DND-41 (cell line): ENCODE data around the gene CPNE5.

ENCODE experiments used
- EZH2 ChIP-seq: IDR thresholded peaks from 3 replicates; pipeline ENCODE4 v1.6.1; 2012; ENCODE audit warnings: borderline replicate concordance, low read depth, mild to moderate bottlenecking, moderate library complexity, low read length, inconsistent platforms; ENCODE audit not compliant: severe bottlenecking
- TF ChIP-seq, protein P1 (sequence below): IDR thresholded peaks from 2 replicates; pipeline ENCODE4 v1.5.1; 2012; ENCODE audit warnings: borderline replicate concordance, low read length, moderate library complexity, mild to moderate bottlenecking; ENCODE audit not compliant: poor library complexity, severe bottlenecking; ENCODE audit errors: extremely low read depth

DNA sequence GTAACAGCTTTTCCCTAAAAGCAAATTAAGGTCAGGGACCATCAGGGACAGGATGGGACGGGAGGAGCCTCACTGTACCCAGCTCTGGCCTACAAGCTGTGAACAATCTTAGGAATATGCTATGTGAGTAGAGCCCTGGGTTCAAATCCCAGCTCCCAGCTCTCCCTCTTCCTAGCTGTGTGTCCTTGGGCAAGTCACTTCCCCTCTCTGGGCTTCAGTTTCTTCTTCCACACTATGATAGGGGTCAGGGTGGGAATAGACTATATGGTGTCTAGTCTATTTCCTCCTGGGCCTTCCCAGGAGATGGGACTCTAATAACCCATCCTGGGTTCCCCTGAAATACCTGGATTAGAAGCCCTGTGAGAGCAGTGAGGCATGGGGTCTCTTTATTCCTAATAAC, 41.6 kb downstream of the CPNE5 start:
- TF ChIP-seq, protein P1, sequence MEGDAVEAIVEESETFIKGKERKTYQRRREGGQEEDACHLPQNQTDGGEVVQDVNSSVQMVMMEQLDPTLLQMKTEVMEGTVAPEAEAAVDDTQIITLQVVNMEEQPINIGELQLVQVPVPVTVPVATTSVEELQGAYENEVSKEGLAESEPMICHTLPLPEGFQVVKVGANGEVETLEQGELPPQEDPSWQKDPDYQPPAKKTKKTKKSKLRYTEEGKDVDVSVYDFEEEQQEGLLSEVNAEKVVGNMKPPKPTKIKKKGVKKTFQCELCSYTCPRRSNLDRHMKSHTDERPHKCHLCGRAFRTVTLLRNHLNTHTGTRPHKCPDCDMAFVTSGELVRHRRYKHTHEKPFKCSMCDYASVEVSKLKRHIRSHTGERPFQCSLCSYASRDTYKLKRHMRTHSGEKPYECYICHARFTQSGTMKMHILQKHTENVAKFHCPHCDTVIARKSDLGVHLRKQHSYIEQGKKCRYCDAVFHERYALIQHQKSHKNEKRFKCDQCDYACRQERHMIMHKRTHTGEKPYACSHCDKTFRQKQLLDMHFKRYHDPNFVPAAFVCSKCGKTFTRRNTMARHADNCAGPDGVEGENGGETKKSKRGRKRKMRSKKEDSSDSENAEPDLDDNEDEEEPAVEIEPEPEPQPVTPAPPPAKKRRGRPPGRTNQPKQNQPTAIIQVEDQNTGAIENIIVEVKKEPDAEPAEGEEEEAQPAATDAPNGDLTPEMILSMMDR, result no peak
- TF ChIP-seq EZH2, result no peak
